ENCODE measurements around the gene KIF7. TPM values are rescaled to one million over a fixed set of nuclear protein-coding genes. Genes with fewer than 3 reads are reported as not detected.
A peak's percentile ranks its signal among the peaks of the same experiment; 100 is the strongest.

KIF7 gene
- total RNA-seq (2022) (2.7 and 3.1 TPM in 2 replicates), Bru-seq, nascent RNA (percentile 38 among the genes with signal in this experiment), BruChase-seq, experiment 1, labeled RNA remaining after a 6-hour chase (percentile 39 among the genes with signal in this experiment), BruChase-seq, experiment 2, labeled RNA remaining after a 2-hour chase (percentile 36 among the genes with signal in this experiment)
- long read RNA-seq, partial matches to known transcripts, result 1 of 13 reads
- long read RNA-seq, other reads (novel, unspliced or antisense), result 12 of 13 reads

DNA sequence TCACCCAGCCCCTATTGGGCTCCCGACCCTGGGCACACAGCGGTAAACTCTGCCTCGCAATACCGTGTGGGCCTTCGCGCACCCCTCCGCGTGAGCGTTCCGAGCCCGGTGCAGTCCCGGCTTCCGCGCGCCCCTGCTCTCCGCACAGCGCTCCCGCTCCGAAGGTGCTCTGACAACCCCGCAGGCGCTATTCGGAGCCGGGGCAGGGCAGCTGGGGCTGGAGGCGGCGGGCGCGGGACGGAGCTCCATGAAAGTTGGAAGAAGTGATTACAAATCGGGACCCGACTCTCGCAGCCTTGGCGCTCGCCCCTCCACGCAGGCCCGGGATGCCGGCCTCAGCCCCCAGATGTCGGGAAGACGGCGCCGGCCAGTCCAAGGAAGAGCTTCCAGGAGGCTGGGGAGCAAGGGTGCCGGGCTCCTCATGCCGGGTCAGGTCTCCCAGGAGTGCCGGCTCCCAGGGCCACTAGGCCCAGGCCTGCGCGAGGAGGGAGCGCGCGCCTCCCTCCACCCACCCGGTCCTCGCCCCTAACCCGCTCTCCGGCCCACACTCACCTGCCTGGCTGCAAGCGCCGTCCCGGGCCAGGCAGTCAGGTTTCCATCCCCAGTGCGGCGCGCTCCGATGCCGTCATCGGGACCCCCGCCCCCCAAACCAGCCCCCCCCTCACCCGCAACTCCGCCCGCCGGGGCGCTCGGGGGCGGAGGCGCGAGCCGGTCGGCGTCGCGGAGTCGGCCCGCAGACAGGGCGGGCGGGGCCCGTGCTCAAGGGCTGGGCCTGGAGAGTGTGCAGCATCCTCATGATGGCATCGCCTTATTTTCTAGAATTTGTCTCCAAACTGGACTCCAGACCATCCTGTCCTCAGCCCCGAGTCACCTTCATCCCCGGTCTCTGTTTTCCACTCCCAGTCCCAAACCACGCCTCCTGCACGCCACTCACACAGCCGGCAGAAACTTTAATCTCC, at the start of gene KIF7:
KIF7 (minus strand) TSS at position 621 of the 959 bp plus-strand sequence. CDS start 2,537 bp downstream, outside the sequence.
- no peak within 1 kb of the TSS for H3K27ac Mint-ChIP-seq (ENCODE audit: low read depth, unreplicated experiment)
- TF ChIP-seq, protein P1, sequence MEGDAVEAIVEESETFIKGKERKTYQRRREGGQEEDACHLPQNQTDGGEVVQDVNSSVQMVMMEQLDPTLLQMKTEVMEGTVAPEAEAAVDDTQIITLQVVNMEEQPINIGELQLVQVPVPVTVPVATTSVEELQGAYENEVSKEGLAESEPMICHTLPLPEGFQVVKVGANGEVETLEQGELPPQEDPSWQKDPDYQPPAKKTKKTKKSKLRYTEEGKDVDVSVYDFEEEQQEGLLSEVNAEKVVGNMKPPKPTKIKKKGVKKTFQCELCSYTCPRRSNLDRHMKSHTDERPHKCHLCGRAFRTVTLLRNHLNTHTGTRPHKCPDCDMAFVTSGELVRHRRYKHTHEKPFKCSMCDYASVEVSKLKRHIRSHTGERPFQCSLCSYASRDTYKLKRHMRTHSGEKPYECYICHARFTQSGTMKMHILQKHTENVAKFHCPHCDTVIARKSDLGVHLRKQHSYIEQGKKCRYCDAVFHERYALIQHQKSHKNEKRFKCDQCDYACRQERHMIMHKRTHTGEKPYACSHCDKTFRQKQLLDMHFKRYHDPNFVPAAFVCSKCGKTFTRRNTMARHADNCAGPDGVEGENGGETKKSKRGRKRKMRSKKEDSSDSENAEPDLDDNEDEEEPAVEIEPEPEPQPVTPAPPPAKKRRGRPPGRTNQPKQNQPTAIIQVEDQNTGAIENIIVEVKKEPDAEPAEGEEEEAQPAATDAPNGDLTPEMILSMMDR (IDR thresholded peaks at IDR 0.05; ENCODE audit: unreplicated experiment), result no peak
- H3K9me3 Mint-ChIP-seq (ENCODE audit: unreplicated experiment), result no peaks in the 10 kb centered on the region
- peak within 1 kb of the TSS; percentile 62 for H3K4me3 Mint-ChIP-seq (ENCODE audit: unreplicated experiment)
- peaks cover 21% of the 10 kb centered on the region for H3K27me3 Mint-ChIP-seq (ENCODE audit: insufficient read depth, unreplicated experiment)
- ChIA-PET CTCF (interaction anchor here (0.8 to 1.1 kb wide), 2 partner anchors 43 to 212 kb away, joined by 3 to 4 read pairs; no protein-coding TSS in a partner anchor), POLR2A (interaction anchor here (0.9 kb wide), 1 partner anchor 30 kb away, joined by 3 read pairs; no protein-coding TSS in a partner anchor)
- no peaks in the 10 kb centered on the region for H3K4me1 Mint-ChIP-seq (ENCODE audit: insufficient read depth, unreplicated experiment)
- no peak for DNase-seq (ENCODE audit: unreplicated experiment)
- intact Hi-C loops (cut with micrococcal nuclease), result no loop called here
- H3K36me3 Mint-ChIP-seq (ENCODE audit: insufficient read depth, unreplicated experiment), result no peaks in the 10 kb centered on the region
- no TSS peak for BruUV-seq (replicated peaks)

GRCh38 chr15:89704411-89704810, 49.1 kb upstream of the KIF7 start:
- POLR2A ChIA-PET, result no interaction called here
- Mint-ChIP-seq H3K4me1 (ENCODE audit: insufficient read depth, unreplicated experiment) (no peaks in the 10 kb centered on the region), H3K27ac (ENCODE audit: low read depth, unreplicated experiment) (no peak overlapping the region)

DNA sequence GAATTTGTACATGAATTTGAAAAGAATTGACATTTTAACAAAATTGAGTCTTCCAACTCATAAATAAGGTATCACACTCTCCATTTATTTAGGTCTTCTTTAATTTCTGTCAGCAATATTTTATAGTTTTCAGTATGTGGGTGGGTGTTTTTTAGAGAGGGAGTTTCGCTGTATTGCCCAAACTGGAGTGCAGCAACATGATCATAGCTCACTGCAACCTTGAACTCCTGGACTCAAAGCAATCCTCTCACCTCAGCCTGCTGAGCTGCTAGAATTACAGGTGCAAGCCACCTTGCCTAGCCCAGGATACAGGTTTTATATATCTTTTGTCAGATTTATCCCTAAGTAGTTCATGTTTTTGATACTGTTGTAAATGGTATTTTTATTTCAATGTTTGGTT, 39.9 kb upstream of the KIF7 start:
- no peaks in the 10 kb centered on the region for H3K9me3 Mint-ChIP-seq (ENCODE audit: unreplicated experiment)
- TF ChIP-seq, protein P1 (IDR thresholded peaks at IDR 0.05; ENCODE audit: unreplicated experiment), result no peak
- intact Hi-C loops (cut with micrococcal nuclease), result no loop called here
- POLR2A ChIA-PET, result interaction anchor here (0.6 to 0.8 kb wide), 3 partner anchors 10 to 523 kb away, joined by 3 to 4 read pairs (median 4); no protein-coding TSS in a partner anchor
- no TSS peak for BruUV-seq (replicated peaks)
- no peaks in the 10 kb centered on the region for H3K27me3 Mint-ChIP-seq (ENCODE audit: insufficient read depth, unreplicated experiment)
- H3K4me1 Mint-ChIP-seq (ENCODE audit: insufficient read depth, unreplicated experiment), result peaks cover 5% of the 10 kb centered on the region
- CTCF ChIA-PET, result no interaction called here
- H3K27ac Mint-ChIP-seq (ENCODE audit: low read depth, unreplicated experiment), result no peak overlapping the region
- no peak overlapping the region for H3K4me3 Mint-ChIP-seq (ENCODE audit: unreplicated experiment)
- no peak for DNase-seq (ENCODE audit: unreplicated experiment)
- no peaks in the 10 kb centered on the region for H3K36me3 Mint-ChIP-seq (ENCODE audit: insufficient read depth, unreplicated experiment)

More at GRCh38 chr15:89704411-89704810, 49.1 kb upstream of the KIF7 start:
- H3K9me3 Mint-ChIP-seq (ENCODE audit: unreplicated experiment), result no peaks in the 10 kb centered on the region
- peaks cover 23% of the 10 kb centered on the region for H3K27me3 Mint-ChIP-seq (ENCODE audit: insufficient read depth, unreplicated experiment)
- CTCF ChIA-PET, result interaction anchor here (1.0 kb wide), 1 partner anchor 31 kb away, joined by 4 read pairs; no protein-coding TSS in a partner anchor
- intact Hi-C loops (cut with micrococcal nuclease), result no loop called here
- no peak overlapping the region for H3K4me3 Mint-ChIP-seq (ENCODE audit: unreplicated experiment)
- no TSS peak for BruUV-seq (replicated peaks)
- DNase-seq (ENCODE audit: unreplicated experiment), result no peak
- H3K36me3 Mint-ChIP-seq (ENCODE audit: insufficient read depth, unreplicated experiment), result no peaks in the 10 kb centered on the region
- TF ChIP-seq, protein P1 (IDR thresholded peaks at IDR 0.05; ENCODE audit: unreplicated experiment), result no peak

DNA sequence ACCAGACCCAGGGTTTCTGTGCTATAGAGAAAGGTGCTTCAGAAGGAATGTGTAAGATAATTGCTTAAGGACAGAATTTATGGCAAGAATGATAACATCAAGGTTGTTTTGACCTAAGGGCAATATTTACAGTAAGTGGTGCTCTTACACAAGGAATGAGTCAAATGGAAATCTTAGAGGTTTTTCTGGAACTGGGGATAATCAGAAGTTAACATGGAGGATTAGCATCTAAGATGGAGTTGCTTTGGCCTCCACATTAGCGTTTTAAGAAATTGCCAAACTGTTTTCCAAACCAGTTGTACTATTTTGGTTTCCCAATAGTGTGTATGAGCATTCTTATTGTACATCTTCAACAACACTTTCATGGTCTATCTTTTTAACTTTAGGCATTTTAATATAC, 38.4 kb upstream of the KIF7 start:
- peaks cover 5% of the 10 kb centered on the region for H3K4me1 Mint-ChIP-seq (ENCODE audit: insufficient read depth, unreplicated experiment)
- intact Hi-C loops (cut with micrococcal nuclease), result loop anchor here (5.0 kb wide), 1 partner anchor 46 kb away; no protein-coding TSS in a partner anchor
- CTCF ChIA-PET, result interaction anchor here (0.7 kb wide), 1 partner anchor 82 kb away, joined by 3 read pairs; no protein-coding TSS in a partner anchor
- TF ChIP-seq, protein P1 (IDR thresholded peaks at IDR 0.05; ENCODE audit: unreplicated experiment), result no peak
- no peak overlapping the region for H3K27ac Mint-ChIP-seq (ENCODE audit: low read depth, unreplicated experiment)
- H3K9me3 Mint-ChIP-seq (ENCODE audit: unreplicated experiment), result no peaks in the 10 kb centered on the region
- H3K4me3 Mint-ChIP-seq (ENCODE audit: unreplicated experiment), result no peak overlapping the region
- H3K27me3 Mint-ChIP-seq (ENCODE audit: insufficient read depth, unreplicated experiment), result no peaks in the 10 kb centered on the region
- no peaks in the 10 kb centered on the region for H3K36me3 Mint-ChIP-seq (ENCODE audit: insufficient read depth, unreplicated experiment)
- POLR2A ChIA-PET, result no interaction called here
- BruUV-seq (replicated peaks), result no TSS peak
- no peak for DNase-seq (ENCODE audit: unreplicated experiment)

Measured in MCF 10A (cell line).